ENCODE measurements around the gene SLC6A3.
A peak's percentile ranks its signal among the peaks of the same experiment; 100 is the strongest.
"Not testable (repeated sequence)": the region's sequence is repeated elsewhere in the genome, so short reads cannot be mapped to it uniquely, and the experiment has no call there.

SLC6A3 gene

DNA sequence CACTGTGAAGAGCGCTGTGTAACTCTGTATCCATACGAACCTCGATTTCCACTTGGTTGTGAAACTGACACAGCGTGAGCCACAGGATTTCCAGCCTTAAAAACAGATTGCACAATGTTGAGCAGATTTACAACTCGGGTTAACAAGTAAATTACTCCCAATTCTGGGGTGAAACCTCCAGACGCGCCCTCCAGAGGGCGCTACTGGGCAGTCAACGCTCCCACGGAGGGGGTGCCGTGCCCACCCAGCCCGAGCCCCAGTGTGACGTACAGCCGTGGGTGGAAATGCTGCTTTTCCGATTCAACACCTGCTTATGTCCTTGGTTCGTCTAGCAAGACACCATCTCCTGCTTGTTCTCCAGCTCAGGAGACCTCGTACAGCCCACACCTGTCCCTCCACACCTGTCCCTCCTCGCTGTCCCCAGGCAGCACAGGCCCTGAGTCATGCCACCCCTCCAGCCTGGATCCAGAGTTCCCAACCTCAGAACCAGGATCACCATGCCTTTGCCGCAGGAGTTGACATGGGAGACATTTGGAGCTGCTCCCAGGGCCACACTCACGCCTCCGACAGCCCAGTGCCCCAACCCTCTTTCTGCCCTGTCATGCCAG, 34.4 kb upstream of the SLC6A3 start:
- TF ChIP-seq CTCF (IDR thresholded peaks at IDR 0.05; ENCODE audit: extremely low read depth, insufficient read depth, missing control alignments) = peak; percentile 68
- peak; percentile 80 for DNase-seq (ENCODE audit: low spot score)
- in situ Hi-C loops (cut with MboI; ENCODE audit: low pct_unique_long_range_greater_than_20kb, low sequenced_read_pairs, unreplicated experiment) = no loop called here

- no peak for TF ChIP-seq CTCF (IDR thresholded peaks at IDR 0.05; ENCODE audit: extremely low read depth, insufficient read depth, missing control alignments)
- no peak for DNase-seq (ENCODE audit: low spot score)
- in situ Hi-C loops (cut with MboI; ENCODE audit: low pct_unique_long_range_greater_than_20kb, low sequenced_read_pairs, unreplicated experiment) = no loop called here
Measured at GRCh38 chr5:1479066-1479465, 33.8 kb upstream of the SLC6A3 start.

GRCh38 chr5:1478271-1479035, 33.2 kb upstream of the SLC6A3 start:
- TF ChIP-seq CTCF (IDR thresholded peaks at IDR 0.05; ENCODE audit: extremely low read depth, insufficient read depth, missing control alignments) = no peak

GRCh38 chr5:1477341-1477740, 32.1 kb upstream of the SLC6A3 start:
- in situ Hi-C loops (cut with MboI; ENCODE audit: low pct_unique_long_range_greater_than_20kb, low sequenced_read_pairs, unreplicated experiment) = no loop called here
- no peak for DNase-seq (ENCODE audit: low spot score)
- TF ChIP-seq CTCF (IDR thresholded peaks at IDR 0.05; ENCODE audit: extremely low read depth, insufficient read depth, missing control alignments) = no peak

More at GRCh38 chr5:1478271-1479035, 33.2 kb upstream of the SLC6A3 start:
- no peak for DNase-seq (ENCODE audit: low spot score)
- in situ Hi-C loops (cut with MboI; ENCODE audit: low pct_unique_long_range_greater_than_20kb, low sequenced_read_pairs, unreplicated experiment) = no loop called here

DNA sequence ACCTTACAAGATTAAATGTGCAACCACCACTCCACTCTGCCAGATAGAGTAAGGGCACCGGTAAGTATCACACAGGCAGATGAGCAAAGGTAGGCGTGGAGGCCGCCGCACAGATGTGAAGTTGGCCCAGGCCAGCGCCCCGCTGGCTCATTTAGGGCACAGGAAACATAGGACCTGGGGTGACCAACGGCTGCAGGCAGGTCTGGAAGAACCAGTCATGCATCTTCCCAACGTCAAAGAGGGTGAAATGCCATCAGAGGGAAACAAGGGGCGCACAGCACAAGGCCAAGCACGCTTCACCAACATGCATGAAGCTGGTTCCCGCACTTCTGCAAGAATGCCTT, 31.7 kb upstream of the SLC6A3 start:
- no peak for TF ChIP-seq CTCF (IDR thresholded peaks at IDR 0.05; ENCODE audit: extremely low read depth, insufficient read depth, missing control alignments)
- in situ Hi-C loops (cut with MboI; ENCODE audit: low pct_unique_long_range_greater_than_20kb, low sequenced_read_pairs, unreplicated experiment) = no loop called here

DNA sequence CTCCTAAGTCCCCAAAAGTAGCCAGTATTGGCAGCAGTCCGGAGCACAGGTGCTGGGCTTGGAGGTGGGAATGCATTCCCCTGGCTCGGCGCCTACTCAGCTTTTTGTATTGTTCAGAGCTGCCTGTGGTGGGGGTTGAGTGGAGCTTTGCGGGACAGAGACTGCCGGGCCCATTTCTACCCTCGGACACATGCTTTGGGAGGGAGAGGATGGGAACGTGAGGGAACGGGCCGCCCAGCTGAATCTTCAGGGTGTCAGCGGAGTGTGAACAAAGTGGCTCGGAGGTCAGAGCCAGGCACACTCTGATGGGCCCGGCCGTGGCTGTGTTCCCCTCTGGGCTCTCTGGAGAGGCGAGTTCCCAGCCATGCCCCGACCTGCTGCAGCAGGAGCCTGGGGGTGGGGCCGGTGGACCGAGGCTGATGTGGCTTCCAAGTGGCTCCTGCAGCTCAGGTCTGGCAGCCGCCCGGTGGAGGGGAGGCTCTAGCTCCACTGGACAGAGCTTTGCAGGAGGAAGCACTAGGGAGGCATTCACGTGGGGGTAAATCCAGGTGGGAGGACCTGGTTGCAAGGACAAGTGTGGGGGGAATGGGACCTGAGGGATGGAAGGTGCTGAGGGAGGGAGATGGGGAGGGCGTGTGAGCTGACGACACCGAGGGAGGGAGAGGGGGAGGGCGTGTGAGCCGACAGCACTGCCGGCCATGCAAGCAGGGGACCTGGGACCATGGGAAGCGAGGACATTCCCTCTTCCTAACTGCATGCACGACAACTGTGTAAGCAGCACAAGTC, 31.1 kb upstream of the SLC6A3 start:
- no peak for DNase-seq (ENCODE audit: low spot score)
- in situ Hi-C loops (cut with MboI; ENCODE audit: low pct_unique_long_range_greater_than_20kb, low sequenced_read_pairs, unreplicated experiment) = no loop called here
- no peak for TF ChIP-seq CTCF (IDR thresholded peaks at IDR 0.05; ENCODE audit: extremely low read depth, insufficient read depth, missing control alignments)

More for the DNA sequence above, 31.7 kb upstream of the SLC6A3 start:
- no peak for DNase-seq (ENCODE audit: low spot score)

DNA sequence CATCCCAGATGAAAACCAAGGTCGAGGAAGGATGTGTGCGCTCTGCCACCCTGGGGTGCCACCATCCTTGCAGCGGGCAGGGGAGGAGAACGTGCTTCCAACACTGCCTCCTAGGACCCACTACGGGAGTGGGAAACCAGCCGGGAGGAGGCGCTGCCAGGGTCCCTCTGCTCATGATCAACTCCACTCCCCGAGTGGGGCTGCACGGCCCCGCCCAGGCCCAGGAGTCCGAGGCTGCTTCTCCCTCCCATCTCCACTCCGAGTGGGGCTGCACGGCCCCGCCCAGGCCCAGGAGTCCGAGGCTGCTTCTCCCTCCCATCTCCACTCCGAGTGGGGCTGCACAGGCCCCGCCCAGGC, 30.3 kb upstream of the SLC6A3 start:
- DNase-seq (ENCODE audit: low spot score); in situ Hi-C loops (cut with MboI; ENCODE audit: low pct_unique_long_range_greater_than_20kb, low sequenced_read_pairs, unreplicated experiment): not testable (repeated sequence)
